Fibroblast of upper back skin (primary cell): ENCODE data around the gene CBR3.

Experiments used
- DNase-seq: peaks from one replicate; pipeline ENCODE4 v3.0.0-alpha.2; 2013

The CBR3 gene

DNA sequence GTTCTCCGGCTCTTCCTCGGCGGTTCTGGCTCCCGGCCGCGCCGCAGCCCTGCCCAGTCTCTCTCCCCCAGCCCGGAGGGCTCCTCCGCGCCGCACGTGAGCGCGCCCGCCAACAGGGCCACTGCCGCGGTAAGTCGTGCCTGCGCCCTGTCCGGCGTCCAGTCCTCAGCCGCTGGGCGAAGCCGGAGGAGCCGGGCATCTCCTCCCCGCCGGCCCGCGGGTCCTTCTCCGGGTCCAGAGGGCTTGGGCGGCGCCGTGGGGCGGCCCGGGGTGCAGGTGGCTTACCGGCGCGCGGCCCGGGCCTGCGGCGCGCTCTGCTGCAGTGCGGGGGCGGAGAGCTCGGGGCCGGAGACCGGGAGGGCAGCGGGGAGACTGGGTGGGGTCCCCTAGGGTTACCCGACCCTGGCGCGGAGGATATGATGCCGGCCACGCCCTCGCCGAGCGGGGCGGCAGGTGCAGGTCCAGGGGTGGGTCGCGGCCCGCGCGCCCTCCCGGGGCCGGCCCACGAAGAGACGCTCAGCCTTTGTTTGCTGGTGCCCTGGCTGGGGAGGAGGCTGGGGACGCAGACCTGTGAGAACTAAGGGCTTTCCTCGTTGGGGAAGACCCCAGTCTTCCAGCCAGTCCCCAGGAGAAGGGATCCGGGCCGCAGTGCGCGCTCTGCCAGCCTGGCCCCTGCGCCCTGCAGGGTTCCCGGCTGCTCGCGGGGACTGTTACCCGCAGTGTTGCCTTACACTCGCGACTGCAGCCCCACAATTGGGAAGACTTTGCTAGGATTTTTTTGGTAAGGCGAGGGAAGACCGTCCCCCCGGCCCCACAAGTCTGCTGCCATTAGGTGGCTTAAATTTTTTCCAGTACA, 22.2 kb downstream of the CBR3 start, which contains the start of gene DOP1B:
TSS of gene DOP1B (plus strand) at position 10 of the 856 bp plus-strand sequence. CDS start 7,910 bp downstream, outside the sequence.
- no peak for DNase-seq

DNA sequence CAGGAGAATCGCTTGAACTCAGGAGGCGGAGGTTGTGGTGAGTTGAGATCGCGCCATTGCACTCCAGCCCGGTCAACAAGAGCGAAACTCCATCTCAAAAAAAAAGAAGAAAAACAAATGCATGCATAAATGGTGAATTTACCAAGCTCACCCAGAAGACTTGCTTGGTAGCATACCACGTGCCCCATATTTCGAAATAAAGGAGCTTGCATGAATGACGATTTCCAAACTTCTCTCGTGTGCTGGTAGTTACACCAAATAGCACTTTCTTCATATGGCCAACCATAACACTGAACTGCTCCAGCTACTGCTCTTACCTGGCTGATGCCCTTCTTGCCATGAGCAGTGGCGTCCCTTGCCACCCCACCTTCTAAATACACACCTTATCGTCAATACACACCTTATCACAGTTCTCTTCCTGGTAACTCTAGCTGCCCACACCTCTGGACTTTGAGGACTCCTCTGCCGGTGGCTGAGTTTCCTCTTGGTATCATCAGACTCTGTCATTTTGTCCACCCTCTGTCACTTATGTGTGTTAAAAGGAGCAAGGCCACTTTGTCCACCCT, 24.6 kb downstream of the CBR3 start:
- DNase-seq, result no peak

DNA sequence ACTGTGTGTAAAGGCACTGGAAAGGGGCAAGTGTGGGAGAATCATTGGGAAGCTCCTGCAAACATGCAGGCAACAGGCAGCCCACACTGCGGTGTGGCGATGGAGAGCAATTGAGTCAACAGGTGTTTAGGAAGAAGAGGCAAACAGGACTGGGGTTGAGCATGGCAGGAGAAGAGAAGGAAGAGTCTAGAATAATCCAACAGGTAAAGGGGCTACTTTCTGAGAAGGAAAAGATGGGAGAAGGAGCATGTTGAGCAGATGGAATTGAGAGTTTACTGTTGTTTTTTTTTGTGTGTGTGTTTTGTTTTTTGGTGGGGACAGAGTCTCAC, 25.9 kb downstream of the CBR3 start:
- no peak for DNase-seq

DNA sequence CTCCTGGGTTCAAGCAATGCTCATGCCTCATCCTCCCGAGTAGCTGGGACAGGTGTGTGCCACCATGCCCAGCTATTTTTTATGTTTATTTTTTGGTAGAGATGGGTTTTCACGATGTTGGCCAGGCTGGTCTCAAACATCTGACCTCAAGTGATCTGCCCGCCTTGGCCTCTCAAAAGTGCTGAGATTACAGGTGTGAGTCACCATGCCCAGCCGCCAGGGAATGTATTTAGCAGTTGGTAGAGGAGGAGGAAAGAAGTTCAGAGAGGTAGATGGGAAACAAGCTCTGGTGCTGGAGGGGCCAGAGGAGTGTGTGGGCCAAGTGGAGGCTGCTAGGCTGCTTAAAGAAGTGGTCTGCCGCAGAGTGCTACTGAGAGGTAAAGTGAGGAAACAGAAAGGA, 27.8 kb downstream of the CBR3 start:
- DNase-seq, result no peak

DNA sequence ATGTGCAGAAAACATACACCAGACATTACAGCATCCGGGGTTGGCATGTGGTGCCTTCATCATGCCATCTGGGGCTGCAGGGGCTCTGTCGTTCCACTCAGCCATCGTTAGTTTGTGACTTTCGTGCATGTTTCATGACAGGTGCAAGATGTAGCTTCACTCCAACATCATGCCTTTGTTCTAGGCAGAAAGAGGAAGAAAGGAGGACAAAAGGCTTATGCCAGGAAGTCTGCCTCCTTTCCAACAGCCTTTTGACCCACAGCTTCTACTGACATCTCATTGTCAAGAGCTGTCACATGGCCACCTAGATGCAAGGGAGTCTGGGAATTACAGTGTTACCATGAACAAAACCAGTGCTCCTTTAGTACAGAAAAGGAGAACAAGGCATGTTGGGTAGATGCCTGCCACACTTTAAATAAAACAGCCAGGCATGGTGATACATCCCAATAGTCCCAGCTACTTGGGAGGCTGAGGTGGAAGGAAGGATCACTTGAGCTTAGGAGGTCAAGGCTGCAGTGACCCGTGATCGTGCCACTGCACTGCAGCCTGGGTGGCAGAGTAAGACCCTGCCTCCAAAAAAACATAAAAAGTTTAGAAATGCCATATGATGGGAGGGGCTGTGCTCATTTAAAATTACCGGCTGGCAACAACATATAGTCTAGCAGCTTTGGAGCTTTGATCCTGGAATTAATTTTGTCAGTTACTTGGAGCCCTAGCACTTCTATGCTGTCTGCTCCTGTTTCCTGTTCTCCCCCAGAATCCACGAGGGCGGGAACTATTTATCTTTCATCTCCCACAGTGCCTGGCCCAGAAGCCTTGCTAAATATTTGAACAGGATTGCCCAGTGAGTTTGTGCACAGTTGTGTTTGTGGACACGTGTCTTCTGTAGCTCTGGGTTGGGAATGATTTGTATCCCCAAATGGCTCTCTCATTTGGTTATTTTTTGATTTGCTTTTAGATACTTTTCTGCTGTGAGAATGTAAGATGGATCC, 29.2 kb downstream of the CBR3 start:
- DNase-seq, result no peak

DNA sequence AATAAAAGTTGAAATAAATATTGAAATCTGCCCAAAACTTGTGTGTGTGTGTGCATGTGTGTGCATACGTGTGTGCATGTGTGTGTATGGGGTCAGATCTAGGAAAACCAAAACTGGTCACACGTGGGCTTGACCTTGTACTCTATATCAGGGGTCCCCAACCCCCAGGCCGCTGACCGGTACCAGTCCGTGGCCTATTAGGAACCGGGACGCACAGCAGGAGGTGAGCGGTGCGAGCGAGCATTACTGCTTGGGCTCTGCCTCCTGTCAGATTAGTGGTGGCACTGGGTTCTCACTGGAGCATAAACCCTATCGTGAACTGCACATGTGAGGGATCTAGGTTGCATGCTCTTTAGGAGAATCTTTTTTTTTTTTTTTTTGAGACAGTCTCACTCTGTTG, 30.5 kb downstream of the CBR3 start:
- DNase-seq, result no peak

DNA sequence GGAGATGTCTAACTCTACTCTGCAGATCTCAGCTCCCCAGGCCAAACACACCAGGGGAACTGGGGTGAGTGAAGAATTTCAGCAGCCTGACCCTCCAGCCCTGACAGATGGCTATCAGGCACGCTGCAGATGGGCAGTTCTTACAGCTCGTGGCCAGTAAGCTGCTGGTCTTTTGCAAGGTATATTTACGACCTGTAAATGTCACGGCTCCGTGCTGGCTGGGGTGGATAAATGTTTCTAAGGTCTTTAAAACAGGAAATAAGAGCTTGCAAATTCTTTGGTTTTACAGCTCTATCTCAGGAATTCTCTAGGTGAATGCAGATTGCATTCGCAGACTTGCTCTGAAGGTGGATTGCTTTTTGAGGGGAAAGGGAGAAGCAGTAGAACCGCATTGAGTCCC, 31.8 kb downstream of the CBR3 start:
- DNase-seq, result no peak

DNA sequence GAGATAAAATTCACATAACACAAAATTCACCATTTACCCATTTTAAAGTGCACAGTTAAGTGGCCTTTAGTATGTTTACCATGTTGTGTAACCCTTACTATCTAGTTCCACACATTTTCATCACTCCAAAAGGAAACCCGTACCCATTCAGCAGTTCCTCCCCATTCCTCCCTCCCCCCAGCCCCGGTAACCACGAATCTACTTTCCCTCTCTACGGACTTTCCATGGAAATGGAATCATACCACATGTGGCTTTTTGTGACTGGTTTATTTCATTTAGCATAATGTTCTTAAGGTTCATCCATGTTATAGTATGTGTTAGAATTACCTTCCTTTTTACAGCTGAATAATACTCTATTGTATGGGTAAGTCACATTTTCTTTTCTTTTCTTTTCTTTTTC, 32.7 kb downstream of the CBR3 start:
- no peak for DNase-seq

DNA sequence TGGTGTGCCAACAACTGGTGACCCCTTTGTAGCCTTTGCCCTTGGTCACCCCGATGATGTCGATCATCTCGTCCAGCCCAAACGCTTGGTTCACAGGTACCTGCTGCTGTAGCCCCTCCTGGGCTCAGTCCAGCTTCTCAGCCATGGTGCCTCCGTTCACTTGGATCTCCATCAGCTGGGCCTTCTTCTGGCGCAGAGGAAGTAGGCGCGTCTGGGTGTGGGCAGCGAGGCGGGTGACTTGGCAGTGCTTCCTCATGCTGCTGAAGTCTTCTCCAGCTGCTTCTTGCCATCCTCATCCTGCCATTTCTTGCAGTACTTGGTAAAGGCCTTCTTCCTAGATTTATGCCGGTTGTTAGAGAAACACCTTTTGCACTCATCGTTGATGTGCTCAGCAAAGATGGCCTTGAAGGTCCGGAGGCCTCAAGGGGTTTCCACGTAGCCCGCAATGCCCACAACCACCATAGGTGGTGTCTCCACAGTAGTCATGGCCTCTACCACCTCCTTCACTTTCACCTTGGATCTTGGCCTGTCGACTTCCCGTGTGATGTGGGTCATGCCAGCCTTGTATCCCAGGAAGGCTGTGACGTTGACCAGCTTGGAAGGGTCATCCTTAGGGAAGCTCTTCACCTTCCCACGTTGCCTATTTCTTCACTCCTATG, 34.7 kb downstream of the CBR3 start:
- DNase-seq, result no peak

DNA sequence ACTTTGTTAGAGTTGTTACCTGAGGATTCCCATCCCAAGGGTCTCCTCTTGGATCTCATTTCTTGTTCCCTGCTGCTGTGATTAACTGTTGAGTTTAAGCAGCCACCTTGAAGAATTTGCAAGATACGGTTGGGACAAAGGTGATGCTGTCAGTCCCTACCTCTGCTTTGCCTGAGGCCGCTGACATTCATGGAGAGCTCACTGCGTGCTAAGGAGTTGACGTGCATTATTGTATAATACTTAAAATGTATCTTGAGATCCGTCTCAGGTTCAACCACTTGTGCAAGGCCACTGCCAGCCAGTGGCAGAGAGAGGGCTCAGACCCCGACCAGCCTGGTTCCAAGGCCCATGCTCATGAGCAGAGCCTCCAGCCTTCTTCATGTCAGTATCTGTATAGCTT, 35.9 kb downstream of the CBR3 start:
- DNase-seq, result no peak

DNA sequence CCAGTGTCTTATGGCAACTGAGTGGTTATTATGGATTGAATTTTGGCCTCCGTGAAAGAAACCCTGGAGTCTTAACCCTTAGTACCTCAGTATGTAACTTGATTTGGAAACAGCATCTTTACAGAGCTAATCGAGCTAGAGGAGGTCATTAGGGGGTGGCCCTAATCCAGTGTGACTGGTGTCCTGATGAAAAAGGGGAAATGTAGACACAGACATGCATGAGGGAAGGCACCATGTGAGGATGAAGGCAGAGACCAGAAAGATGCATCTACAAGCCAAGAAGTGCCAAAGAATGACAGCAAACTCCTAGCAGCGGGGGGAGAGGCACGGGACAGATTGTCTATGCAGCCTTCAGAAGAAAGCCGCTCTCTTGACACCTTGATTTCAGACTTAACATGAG, 36.5 kb downstream of the CBR3 start:
- no peak for DNase-seq

DNA sequence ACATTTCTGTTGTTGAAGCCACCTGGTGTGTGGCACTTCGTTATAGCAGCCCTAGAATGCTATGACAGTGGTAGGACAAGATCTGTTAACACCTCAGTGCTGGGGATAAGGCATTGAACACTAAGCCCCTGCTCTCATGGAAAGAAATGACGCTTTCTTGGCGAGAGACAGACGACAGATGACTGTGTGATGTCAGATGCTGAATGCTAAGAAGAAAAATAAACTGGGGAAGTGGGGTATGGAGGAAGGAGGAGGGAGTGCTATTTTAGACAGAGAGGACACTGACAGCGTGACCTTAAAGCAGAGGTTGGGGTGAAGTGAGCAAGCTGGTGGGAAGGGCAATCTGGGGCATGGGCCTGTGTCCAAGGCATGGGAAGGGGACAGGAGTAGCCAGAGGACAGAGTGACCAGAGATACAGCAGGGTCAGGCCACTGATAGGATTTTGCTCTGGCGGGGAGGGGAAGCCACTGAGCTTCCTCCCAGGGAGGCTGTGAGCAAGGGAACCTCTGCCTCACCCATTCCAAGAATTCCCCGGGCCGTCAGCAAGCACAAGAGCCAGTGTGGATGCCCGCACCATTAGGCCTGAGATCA, 37.0 kb downstream of the CBR3 start:
- DNase-seq, result no peak

DNA sequence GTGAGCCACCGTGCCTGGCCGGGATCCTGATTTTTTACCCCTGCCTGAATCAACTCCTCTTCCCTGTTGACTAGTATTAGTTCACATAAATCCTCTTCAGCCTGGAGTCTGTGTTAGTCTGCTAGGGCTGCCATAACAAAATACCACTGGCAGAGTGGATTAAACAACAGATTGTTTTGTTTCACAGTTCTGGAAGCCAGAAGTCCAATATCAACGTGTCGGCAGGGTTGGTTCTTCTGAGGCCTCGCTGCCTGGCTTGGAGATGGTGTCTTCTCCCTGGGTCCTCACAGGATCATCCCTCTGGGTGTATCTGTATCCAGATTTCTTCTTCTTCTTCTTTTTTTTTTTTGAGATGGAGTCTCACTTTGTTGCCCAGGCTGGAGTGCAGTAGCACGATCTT, 39.9 kb downstream of the CBR3 start:
- no peak for DNase-seq

DNA sequence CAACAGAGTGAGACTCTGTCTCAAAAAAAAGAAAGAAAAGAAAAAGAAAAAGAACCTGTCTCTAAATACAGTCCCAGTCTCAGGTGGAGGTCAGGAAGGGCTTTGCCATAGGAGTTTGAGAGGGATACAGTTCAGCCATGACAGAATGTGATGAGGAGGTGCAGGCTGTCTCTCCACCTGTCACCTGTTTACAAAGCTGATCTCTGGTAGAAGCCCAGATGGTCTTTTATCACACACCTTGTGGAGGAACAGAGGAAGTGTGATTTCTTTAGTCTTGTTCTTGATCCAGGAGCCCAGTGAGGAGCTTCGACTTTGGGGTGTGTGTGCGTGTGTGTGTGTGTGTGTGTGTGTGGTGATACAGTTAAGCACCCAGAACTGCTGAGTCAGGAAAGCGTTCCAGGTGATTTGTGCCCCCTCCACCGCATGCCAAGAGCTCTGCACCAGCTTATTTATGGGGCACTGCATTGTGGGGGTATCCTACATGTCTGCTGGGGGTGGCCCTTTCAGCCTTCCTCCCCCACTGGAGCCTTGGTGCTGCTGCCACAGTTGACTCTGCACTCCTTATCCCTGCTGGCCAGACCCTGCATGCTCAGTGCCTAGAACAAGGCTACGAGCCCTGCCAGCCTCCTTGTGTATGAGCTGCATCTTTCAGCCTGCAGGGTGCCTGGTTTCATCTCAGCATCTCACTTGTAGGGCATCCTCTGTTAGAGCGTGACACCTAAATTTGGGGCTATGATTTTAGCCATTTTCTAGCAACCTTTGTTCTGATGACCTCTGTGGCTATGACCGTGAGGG, 41.1 kb downstream of the CBR3 start:
- no peak for DNase-seq

DNA sequence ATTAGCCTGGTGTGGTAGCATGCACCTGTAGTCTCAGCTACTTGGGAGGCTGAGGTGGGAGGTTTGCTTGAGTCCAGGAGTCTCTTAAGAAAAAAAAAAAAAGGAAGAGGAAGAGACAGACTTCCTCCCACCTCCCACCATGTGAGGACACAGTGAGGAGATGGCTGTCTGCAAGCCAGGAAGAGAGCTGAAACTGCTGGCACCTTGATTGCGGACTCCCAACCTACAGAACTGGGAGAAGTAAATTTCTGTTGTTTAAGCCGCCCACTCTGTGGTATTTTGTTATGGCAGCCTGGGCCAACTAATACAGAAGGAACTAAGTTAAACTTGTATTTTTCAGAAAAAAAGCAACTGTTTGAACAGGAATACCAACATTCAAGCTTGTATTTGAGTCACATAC, 43.5 kb downstream of the CBR3 start:
- no peak for DNase-seq

DNA sequence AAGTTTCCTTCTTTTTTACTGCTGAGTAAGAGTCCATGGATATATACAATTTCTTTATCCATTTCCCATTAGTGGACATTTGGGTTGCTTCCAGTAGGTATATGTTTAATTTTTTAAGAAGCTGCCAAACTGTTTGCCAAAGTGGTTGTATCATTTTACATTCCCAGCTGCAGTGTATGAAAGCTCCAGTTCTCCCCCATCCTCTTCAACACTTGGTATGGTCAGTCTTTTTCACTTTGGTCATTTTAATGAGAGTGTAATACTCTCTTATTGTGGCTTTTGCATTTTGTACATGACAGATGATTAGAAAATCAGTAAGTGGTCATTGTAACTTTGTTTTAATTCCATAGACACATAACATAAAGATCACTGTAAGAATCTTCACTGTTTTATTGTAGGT, 44.3 kb downstream of the CBR3 start:
- no peak for DNase-seq

DNA sequence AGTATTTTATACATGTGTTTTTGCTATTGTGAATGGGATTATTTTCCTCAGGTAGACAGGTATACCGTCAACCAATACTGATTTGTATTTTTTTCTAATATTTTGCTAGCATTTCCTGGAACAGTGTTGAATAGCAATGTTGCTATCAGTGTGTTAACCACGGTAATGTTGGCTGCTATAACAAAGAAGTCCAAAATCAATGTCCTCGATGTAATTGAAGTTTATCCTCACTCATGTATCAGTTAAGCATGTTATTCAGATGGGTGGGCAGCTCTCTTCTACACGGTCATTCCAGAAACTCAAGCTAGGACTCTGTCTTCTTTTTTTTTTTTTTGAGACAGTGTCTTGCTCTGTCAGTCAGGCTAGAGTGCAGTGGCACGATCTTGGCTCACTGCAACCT, 46.1 kb downstream of the CBR3 start:
- DNase-seq, result no peak

DNA sequence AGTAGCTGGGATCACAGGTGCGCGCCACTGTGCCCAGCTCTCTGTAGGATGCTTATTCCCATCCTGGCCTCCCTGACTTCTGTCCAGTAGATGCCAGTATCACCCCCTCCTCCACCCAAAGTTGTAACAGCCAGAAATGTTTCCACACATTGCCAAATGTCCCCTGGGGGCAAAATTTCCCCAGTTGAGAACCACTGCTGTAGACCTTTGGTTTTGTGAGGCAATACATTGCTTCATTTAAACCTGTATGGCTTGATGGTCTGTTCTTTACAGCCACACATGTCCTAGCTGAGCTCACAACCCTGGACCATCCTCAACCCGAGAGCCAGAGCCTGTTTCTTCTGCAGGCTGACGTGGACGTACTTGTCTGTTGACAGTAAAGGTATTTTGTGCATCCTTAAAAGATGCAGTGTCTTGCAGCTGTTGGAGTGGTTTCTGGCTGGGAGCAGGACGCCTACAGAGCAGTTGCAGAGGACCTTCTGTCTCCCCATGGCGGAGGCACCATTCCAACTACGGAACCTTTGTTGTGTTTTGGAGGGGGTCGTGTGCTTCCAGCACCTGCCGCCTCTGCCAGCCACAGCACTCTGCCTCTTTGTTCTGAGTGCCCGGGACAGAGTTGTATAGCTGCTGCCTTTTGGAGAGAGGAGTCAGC, 48.4 kb downstream of the CBR3 start:
- DNase-seq, result no peak

DNA sequence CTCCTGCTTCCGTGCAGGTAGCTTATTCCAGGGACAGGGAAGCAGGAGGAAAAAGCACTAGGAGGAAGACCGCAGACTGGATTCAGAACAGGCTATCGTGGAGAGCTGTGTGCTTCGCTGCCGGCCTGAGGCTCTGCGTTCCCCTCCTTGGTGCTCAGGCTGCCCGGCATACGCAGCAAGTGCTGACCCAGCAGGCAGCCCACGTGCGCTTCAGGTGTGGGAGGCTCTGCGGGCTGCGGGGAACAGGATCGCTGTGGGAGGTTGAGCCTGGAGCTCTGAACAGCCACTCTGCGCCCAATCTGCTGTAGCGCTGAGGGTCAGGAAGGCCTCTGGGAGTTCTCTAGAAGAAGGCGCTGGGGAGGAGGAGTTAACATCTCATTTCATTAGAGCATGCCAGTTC, 49.7 kb downstream of the CBR3 start:
- DNase-seq, result no peak

DNA sequence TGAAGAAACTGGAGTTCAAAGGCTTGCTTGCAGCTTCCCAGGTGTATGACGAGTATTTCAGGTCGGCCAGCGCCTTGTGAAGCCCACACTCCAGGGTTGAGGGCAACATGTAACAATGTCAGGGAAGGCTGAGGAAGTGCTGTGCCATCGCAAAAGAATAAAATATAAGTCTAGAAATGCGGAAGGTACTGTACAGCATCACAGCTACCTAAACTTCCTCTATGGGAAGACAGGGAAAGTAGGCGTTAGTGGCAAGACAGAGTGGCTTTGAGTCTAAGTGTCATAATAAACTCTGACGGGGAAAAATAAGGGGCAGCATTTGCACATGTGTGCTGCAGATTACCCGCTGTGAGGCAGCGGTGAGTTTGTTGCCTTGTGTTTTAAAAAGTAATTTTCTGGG, 50.6 kb downstream of the CBR3 start:
- DNase-seq, result no peak

DNA sequence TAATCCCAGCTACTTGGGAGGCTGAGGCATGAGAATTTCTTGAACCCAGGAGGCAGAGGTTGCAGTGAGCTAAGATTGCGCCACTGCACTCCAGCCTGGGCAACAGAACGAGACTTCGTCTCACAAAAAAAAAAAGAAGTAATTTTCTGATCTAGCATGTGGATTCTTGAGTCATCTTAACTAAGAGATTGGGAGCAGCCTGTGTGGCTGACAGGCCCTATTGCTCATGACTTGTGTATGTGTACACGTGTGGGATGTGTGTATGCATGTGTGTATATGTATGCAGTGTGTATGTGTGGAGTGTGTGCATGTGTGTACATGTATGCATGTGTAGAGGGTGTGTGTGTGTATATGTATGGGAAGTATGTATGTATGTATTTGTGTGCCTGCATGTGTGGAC, 51.2 kb downstream of the CBR3 start:
- no peak for DNase-seq
